ENCODE measurements around the gene GALNT2. TPM values are rescaled to one million over a fixed set of nuclear protein-coding genes. Genes with fewer than 3 reads are reported as not detected.
A peak's percentile ranks its signal among the peaks of the same experiment; 100 is the strongest.

The GALNT2 gene
- total and polyA plus RNA-seq, 7 donors, result 8.4 to 43.8 (median 37.1) TPM

GRCh38 chr1:230062521-230062920 is 4.5 kb upstream of the GALNT2 start:
- intact Hi-C loops (cut with DNase I), result no loop called here
- DNase-seq, result no peak
- Histone ChIP-seq H3K9me3 (no peaks in the 10 kb centered on the region), H3K27me3 (no peaks in the 10 kb centered on the region), H3K4me1 (peaks cover 0 to 7% (median 5%) of the 10 kb centered on the region in 4 donors), H3K27ac (no peak overlapping the region), H3K36me3 (no peaks in the 10 kb centered on the region), H3K4me3 (no peak overlapping the region)
- TF ChIP-seq POLR2A (IDR thresholded peaks at IDR 0.05) (no peak), POLR2AphosphoS5 (IDR thresholded peaks at IDR 0.05) (no peak), CTCF (IDR thresholded peaks at IDR 0.05) (no peak), EP300 (IDR thresholded peaks at IDR 0.05) (no peak)
- WGBS, 2 donors, result 73 to 90% methylated on average over 4 of the region's 4 CpGs

DNA sequence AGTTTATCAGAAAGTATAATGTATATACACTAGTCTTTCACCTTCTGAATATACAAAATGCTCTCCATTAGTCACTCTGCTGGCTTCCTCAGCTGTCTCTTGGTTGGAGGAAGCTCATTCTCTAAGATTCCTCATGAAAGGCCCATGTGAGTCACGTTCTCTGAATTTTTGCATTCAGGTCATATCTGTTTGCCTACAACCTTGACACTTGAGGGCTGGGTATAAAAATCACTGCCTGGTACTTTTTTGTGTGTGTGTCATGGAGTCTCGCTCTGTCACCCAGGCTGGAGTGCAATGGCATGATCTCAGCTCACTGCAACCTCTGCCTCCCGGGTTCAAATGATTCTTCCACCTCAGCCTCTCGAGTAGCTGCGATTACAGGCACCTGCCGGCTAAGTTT is 2.8 kb upstream of the GALNT2 start:
- no peaks in the 10 kb centered on the region for H3K9me3 ChIP-seq
- H3K27ac ChIP-seq, result no peak overlapping the region
- no peaks in the 10 kb centered on the region for H3K27me3 ChIP-seq
- DNase-seq, result no peak
- H3K4me1 ChIP-seq, result peaks cover 0 to 19% (median 15%) of the 10 kb centered on the region in 4 donors
- intact Hi-C loops (cut with DNase I), result no loop called here
- H3K36me3 ChIP-seq, result no peaks in the 10 kb centered on the region
- 96 to 97% methylated on average over 6 of the region's 6 CpGs for WGBS, 2 donors
- no peak overlapping the region for H3K4me3 ChIP-seq
- TF ChIP-seq POLR2A (IDR thresholded peaks at IDR 0.05), result no peak
- TF ChIP-seq CTCF (IDR thresholded peaks at IDR 0.05), result no peak
- no peak for TF ChIP-seq EP300 (IDR thresholded peaks at IDR 0.05)

- Histone ChIP-seq H3K27me3 (no peaks in the 10 kb centered on the region), H3K27ac (peak overlapping the region in 1 of 4 donors; percentile 98), H3K4me3 (no peak overlapping the region), H3K36me3 (no peaks in the 10 kb centered on the region), H3K4me1 (peaks cover 0 to 28% (median 23%) of the 10 kb centered on the region in 4 donors), H3K9me3 (no peaks in the 10 kb centered on the region)
- no peak for TF ChIP-seq EP300 (IDR thresholded peaks at IDR 0.05)
- no peak for TF ChIP-seq CTCF (IDR thresholded peaks at IDR 0.05)
- TF ChIP-seq POLR2A (IDR thresholded peaks at IDR 0.05), result no peak
- TF ChIP-seq POLR2AphosphoS5 (IDR thresholded peaks at IDR 0.05), result no peak
- no peak for DNase-seq
- 92% methylated on average over 2 of the region's 2 CpGs for WGBS, 2 donors
- intact Hi-C loops (cut with DNase I), result loop anchor here (5.0 kb wide), 4 partner anchors 122 to 403 kb away; no protein-coding TSS in a partner anchor
Observed at GRCh38 chr1:230065161-230065560, 1.9 kb upstream of the GALNT2 start.

DNA sequence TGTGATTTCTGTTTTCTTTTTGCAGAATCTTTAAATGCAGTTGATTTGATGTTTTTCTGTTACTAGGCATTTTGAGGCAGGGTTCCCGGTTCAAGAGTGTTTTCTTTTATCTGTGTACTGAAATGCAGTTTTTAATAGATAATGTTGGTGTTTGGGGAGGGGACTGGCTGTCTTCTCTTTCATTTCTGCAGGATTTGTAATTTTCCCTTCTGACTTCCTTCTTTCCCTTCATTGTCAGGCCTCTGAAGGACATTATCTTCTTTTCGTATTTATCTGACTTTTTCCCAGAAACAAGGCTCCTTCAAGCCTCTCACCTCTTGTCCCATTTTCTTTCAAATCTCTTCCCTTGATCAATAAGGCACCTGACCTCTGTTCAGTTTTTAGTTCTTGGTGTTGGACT is 1.5 kb upstream of the GALNT2 start:
- Histone ChIP-seq H3K27me3 (no peaks in the 10 kb centered on the region), H3K9me3 (no peaks in the 10 kb centered on the region), H3K27ac (peak overlapping the region; percentile 92 to 98 (median 94)), H3K4me3 (no peak overlapping the region), H3K4me1 (peaks cover 0 to 32% (median 25%) of the 10 kb centered on the region in 4 donors), H3K36me3 (no peaks in the 10 kb centered on the region)
- intact Hi-C loops (cut with DNase I), result loop anchor here (5.0 kb wide), 4 partner anchors 122 to 403 kb away; no protein-coding TSS in a partner anchor
- WGBS, 2 donors, result 67 to 75% methylated on average over 2 of the region's 2 CpGs
- no peak for DNase-seq
- TF ChIP-seq EP300 (IDR thresholded peaks at IDR 0.05) (no peak), POLR2AphosphoS5 (IDR thresholded peaks at IDR 0.05) (no peak), POLR2A (IDR thresholded peaks at IDR 0.05) (no peak), CTCF (IDR thresholded peaks at IDR 0.05) (no peak)

DNA sequence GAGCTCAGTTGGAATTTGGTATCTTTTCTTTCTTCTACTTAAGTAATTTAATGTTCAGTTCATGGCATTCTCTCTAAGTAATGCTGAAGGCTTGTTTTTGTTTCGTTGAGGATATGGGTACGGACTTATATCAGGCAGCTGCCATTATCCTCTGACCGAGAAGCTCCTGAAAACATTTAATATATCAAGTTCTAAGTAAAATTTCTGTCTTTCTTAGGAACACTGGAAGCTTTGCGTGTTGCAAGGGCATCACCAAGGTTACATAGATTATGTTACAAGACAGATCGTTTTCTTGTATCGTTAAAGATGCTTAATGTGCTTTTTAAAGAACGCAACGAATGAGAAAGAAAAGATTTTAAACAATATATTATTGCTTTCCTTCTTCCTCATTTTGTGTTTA is 1.0 kb upstream of the GALNT2 start:
- Histone ChIP-seq H3K27ac (peak overlapping the region; percentile 92 to 98 (median 94)), H3K36me3 (no peaks in the 10 kb centered on the region), H3K4me3 (peak overlapping the region in 3 of 4 donors; percentile 83 to 94 (median 91)), H3K9me3 (no peaks in the 10 kb centered on the region), H3K27me3 (no peaks in the 10 kb centered on the region), H3K4me1 (peaks cover 0 to 32% (median 25%) of the 10 kb centered on the region in 4 donors)
- TF ChIP-seq POLR2A (IDR thresholded peaks at IDR 0.05), result no peak
- no peak for TF ChIP-seq CTCF (IDR thresholded peaks at IDR 0.05)
- TF ChIP-seq EP300 (IDR thresholded peaks at IDR 0.05), result no peak
- TF ChIP-seq POLR2AphosphoS5 (IDR thresholded peaks at IDR 0.05), result no peak
- intact Hi-C loops (cut with DNase I), result loop anchor here (2.0 to 5.0 kb wide), 5 partner anchors 39 to 404 kb away; no protein-coding TSS in a partner anchor
- 28 to 37% methylated on average over 8 of the region's 8 CpGs for WGBS, 2 donors
- no peak for DNase-seq
